Measurements from ENCODE around the gene EN1.

The EN1 gene

GRCh38 chr2:118842661-118843482 is 4.6 kb downstream of the EN1 start:
- no peak for DNase-seq

GRCh38 chr2:118841828-118842461 is 5.5 kb downstream of the EN1 start:
- no peak for DNase-seq

GRCh38 chr2:118841450-118841827 is 6.0 kb downstream of the EN1 start:
- no peak for DNase-seq

GRCh38 chr2:118838741-118839455 is 8.6 kb downstream of the EN1 start:
- DNase-seq, result no peak

- DNase-seq, result no peak
Observed at GRCh38 chr2:118837621-118838020, 9.8 kb downstream of the EN1 start.

- no peak for DNase-seq
Observed at GRCh38 chr2:118837067-118837466, 10.4 kb downstream of the EN1 start.

GRCh38 chr2:118836411-118836930 is 11.0 kb downstream of the EN1 start:
- no peak for DNase-seq

GRCh38 chr2:118835746-118836410 is 11.6 kb downstream of the EN1 start:
- DNase-seq, result no peak

GRCh38 chr2:118834901-118835745 is 12.3 kb downstream of the EN1 start:
- no peak for DNase-seq

GRCh38 chr2:118834440-118834810 is 13.0 kb downstream of the EN1 start:
- no peak for DNase-seq

GRCh38 chr2:118833716-118834439 is 13.6 kb downstream of the EN1 start:
- no peak for DNase-seq

GRCh38 chr2:118832791-118833715 is 14.4 kb downstream of the EN1 start:
- DNase-seq, result no peak

- DNase-seq, result no peak
Observed at GRCh38 chr2:118832071-118832790, 15.2 kb downstream of the EN1 start.

GRCh38 chr2:118830881-118831280 is 16.6 kb downstream of the EN1 start:
- no peak for DNase-seq

- no peak for DNase-seq
Observed at GRCh38 chr2:118830118-118830517, 17.3 kb downstream of the EN1 start.

GRCh38 chr2:118826093-118826492 is 21.4 kb downstream of the EN1 start:
- DNase-seq, result no peak

GRCh38 chr2:118823633-118824032 is 23.8 kb downstream of the EN1 start:
- DNase-seq, result no peak

- DNase-seq, result no peak
Observed at GRCh38 chr2:118822572-118822971, 24.9 kb downstream of the EN1 start.

GRCh38 chr2:118822015-118822414 is 25.4 kb downstream of the EN1 start:
- no peak for DNase-seq

GRCh38 chr2:118817469-118817868 is 30.0 kb downstream of the EN1 start:
- no peak for DNase-seq
